ENCODE results near the gene TLK2. TPM values are rescaled to one million over a fixed set of nuclear protein-coding genes. Genes with fewer than 3 reads are reported as not detected.

TLK2 gene
- total RNA-seq, 1 experiment from 2014 or later = 54.6 TPM

DNA sequence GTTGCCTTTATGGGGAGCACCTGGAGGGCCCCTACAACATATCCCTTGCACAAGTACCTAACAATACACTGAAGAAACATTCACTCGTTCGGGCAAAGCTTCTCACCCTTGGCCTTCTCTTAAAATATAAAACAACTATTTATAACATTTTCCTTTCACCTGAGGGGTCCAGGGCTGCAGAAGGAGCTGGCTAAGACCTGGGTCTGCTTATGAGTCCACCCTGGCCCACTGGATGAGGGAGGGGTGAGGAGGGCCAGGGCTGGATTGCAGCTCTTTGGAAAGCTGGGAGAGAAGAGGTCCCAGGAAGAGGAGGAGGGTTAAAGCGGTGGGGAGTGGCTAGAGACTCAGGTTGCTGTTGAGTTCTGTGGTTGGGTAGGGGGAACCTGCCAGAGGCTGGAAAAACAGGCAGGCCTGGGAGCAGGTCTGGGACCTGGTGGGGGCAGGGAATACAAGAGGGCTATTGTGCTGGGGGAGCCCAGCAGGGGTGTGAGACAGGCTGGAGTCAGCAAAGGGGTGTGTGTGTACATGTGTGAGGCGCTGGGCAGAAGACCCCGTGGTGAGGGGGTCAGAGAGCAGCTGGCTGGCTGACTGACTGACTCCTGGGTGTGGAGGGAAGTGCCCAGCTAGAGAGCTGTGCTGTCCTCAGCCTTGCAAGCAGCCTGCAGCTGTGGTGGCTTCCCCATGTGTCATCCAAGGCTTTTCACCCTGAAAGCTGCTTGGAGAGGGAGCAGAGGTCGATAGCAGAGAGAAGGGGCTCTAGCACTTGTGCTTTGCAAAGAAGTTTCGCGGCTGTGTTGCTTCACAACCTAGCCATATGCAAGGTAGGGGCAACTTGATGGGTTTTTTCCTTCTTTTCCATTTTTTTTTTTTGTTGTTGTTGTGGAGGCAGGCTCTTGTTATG, 138.6 kb downstream of the TLK2 start:
- no peak overlapping the region for H3K4me3 ChIP-seq (ENCODE audit: low read depth in 2 of 2, low read length in 2 of 2)
- in situ Hi-C loops (cut with HindIII; ENCODE audit: low pct_unique_long_range_greater_than_20kb, low sequenced_read_pairs) = no loop called here
- H3K36me3 ChIP-seq (ENCODE audit: control insufficient read depth, insufficient read depth, low read length) = 0 out of 2 replicates have a peak, but pooled peaks cover 3% of the 10 kb centered on the region
- BruUV-seq (replicated peaks) = no TSS peak
- no peak for TF ChIP-seq POLR2AphosphoS5 (IDR thresholded peaks at IDR 0.05; ENCODE audit: low read depth, low read length)
- TF ChIP-seq, protein P1, sequence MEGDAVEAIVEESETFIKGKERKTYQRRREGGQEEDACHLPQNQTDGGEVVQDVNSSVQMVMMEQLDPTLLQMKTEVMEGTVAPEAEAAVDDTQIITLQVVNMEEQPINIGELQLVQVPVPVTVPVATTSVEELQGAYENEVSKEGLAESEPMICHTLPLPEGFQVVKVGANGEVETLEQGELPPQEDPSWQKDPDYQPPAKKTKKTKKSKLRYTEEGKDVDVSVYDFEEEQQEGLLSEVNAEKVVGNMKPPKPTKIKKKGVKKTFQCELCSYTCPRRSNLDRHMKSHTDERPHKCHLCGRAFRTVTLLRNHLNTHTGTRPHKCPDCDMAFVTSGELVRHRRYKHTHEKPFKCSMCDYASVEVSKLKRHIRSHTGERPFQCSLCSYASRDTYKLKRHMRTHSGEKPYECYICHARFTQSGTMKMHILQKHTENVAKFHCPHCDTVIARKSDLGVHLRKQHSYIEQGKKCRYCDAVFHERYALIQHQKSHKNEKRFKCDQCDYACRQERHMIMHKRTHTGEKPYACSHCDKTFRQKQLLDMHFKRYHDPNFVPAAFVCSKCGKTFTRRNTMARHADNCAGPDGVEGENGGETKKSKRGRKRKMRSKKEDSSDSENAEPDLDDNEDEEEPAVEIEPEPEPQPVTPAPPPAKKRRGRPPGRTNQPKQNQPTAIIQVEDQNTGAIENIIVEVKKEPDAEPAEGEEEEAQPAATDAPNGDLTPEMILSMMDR (IDR thresholded peaks at IDR 0.05) = no peak
- TF ChIP-seq TCF7L2 (IDR thresholded peaks at IDR 0.05; ENCODE audit: low read depth, low read length) = no peak
- TF ChIP-seq, protein P2, sequence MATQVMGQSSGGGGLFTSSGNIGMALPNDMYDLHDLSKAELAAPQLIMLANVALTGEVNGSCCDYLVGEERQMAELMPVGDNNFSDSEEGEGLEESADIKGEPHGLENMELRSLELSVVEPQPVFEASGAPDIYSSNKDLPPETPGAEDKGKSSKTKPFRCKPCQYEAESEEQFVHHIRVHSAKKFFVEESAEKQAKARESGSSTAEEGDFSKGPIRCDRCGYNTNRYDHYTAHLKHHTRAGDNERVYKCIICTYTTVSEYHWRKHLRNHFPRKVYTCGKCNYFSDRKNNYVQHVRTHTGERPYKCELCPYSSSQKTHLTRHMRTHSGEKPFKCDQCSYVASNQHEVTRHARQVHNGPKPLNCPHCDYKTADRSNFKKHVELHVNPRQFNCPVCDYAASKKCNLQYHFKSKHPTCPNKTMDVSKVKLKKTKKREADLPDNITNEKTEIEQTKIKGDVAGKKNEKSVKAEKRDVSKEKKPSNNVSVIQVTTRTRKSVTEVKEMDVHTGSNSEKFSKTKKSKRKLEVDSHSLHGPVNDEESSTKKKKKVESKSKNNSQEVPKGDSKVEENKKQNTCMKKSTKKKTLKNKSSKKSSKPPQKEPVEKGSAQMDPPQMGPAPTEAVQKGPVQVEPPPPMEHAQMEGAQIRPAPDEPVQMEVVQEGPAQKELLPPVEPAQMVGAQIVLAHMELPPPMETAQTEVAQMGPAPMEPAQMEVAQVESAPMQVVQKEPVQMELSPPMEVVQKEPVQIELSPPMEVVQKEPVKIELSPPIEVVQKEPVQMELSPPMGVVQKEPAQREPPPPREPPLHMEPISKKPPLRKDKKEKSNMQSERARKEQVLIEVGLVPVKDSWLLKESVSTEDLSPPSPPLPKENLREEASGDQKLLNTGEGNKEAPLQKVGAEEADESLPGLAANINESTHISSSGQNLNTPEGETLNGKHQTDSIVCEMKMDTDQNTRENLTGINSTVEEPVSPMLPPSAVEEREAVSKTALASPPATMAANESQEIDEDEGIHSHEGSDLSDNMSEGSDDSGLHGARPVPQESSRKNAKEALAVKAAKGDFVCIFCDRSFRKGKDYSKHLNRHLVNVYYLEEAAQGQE (IDR thresholded peaks at IDR 0.05; ENCODE audit: insufficient read depth in 1 of 2, low read depth in 2 of 2, low read length in 1 of 2) = no peak
- no peak for TF ChIP-seq SIN3A (IDR thresholded peaks at IDR 0.05; ENCODE audit: borderline replicate concordance, insufficient read depth, low read depth, low read length)
- CTCF ChIA-PET = no interaction called here
- H3K9me3 ChIP-seq (ENCODE audit: control insufficient read depth, insufficient read depth, low read depth, low read length) = no peaks in the 10 kb centered on the region
- ATAC-seq (no peak; the same call in 1 of the 2 replicates), DNase-seq (ENCODE audit: low read depth, low spot score) (no peak)
- no peaks in the 10 kb centered on the region for H3K27me3 ChIP-seq (ENCODE audit: control insufficient read depth, insufficient read depth, low read length)
- intact Hi-C loops (cut with micrococcal nuclease; ENCODE audit: unreplicated experiment) = no loop called here
- no peaks in the 10 kb centered on the region for H3K4me1 ChIP-seq (ENCODE audit: control insufficient read depth, insufficient read depth, low read length)
- POLR2A ChIA-PET = no interaction called here
- H3K27ac ChIP-seq (ENCODE audit: low read length) = no peak overlapping the region

DNA sequence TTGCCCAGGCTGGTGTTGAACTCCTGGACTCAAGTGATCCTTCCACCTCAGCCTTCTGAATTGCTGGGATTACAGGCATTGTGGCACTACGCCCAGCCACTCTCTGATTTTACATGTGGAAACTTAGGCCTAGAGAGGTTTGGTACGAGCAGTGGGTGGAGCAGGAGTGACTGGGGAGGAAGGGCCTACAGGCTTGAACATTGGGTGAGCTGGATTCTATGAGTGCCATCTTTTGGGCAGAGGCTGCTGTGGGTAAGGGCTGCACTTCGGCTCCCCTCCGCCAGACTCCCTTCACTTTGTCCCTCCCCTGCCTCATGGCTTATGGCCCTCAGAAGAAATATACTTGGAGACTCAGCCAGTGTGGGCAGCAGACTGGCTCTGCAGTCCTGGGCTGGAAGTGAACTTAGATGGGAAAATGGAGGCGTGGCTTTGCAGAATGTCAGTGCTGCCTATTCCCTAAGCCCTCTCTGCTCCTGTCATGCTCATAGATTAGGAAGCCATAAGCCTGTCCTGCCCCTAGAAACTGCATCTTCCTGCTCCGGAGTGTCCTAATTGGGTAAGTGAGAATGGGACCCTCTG, 139.4 kb downstream of the TLK2 start:
- no peak overlapping the region for H3K27ac ChIP-seq (ENCODE audit: low read length)
- no peaks in the 10 kb centered on the region for H3K9me3 ChIP-seq (ENCODE audit: control insufficient read depth, insufficient read depth, low read depth, low read length)
- H3K4me1 ChIP-seq (ENCODE audit: control insufficient read depth, insufficient read depth, low read length) = no peaks in the 10 kb centered on the region
- intact Hi-C loops (cut with micrococcal nuclease; ENCODE audit: unreplicated experiment) = no loop called here
- DNase-seq (ENCODE audit: low read depth, low spot score) (no peak), ATAC-seq (peak; percentile 33; the same call in 1 of the 2 replicates)
- TF ChIP-seq POLR2AphosphoS5 (IDR thresholded peaks at IDR 0.05; ENCODE audit: low read depth, low read length) = no peak
- TF ChIP-seq, protein P1 (IDR thresholded peaks at IDR 0.05) = no peak
- TF ChIP-seq SIN3A (IDR thresholded peaks at IDR 0.05; ENCODE audit: borderline replicate concordance, insufficient read depth, low read depth, low read length) = no peak
- TF ChIP-seq, protein P2 (IDR thresholded peaks at IDR 0.05; ENCODE audit: insufficient read depth in 1 of 2, low read depth in 2 of 2, low read length in 1 of 2) = no peak
- TF ChIP-seq TCF7L2 (IDR thresholded peaks at IDR 0.05; ENCODE audit: low read depth, low read length) = no peak
- no peak overlapping the region for H3K4me3 ChIP-seq (ENCODE audit: low read depth in 2 of 2, low read length in 2 of 2)
- ChIA-PET CTCF (no interaction called here), POLR2A (no interaction called here)
- 0 out of 2 replicates have a peak, but pooled peaks cover 3% of the 10 kb centered on the region for H3K36me3 ChIP-seq (ENCODE audit: control insufficient read depth, insufficient read depth, low read length)
- in situ Hi-C loops (cut with HindIII; ENCODE audit: low pct_unique_long_range_greater_than_20kb, low sequenced_read_pairs) = no loop called here
- H3K27me3 ChIP-seq (ENCODE audit: control insufficient read depth, insufficient read depth, low read length) = no peaks in the 10 kb centered on the region
- BruUV-seq (replicated peaks) = no TSS peak

Measured in Panc1 (cell line).